Activated T-helper 1 cell treated with Interleukin-2 at 50 U/mL for 16 hours (primary cell): ENCODE measurements around the gene IDS.

Experiments used
- DNase-seq: peaks from one replicate; pipeline ENCODE4 v3.0.0-alpha.2; 2020; ENCODE audit warnings: low read depth

The IDS gene

GRCh38 chrX:149456476-149457245 is 48.4 kb downstream of the IDS start:
- no peak for DNase-seq

- DNase-seq = no peak
These were observed 49.2 kb downstream of the IDS start for GRCh38 chrX:149455934-149456333.

GRCh38 chrX:149453906-149454822 is 50.9 kb downstream of the IDS start:
- no peak for DNase-seq

GRCh38 chrX:149453030-149453429 is 52.1 kb downstream of the IDS start:
- no peak for DNase-seq

- DNase-seq = no peak
These were observed 71.7 kb downstream of the IDS start for GRCh38 chrX:149433451-149433850.

GRCh38 chrX:149433051-149433450 is 72.1 kb downstream of the IDS start:
- DNase-seq = no peak
